HepG2 (cell line): ENCODE results near the gene HSDL2. TPM values are rescaled to one million over a fixed set of nuclear protein-coding genes. Genes with fewer than 3 reads are reported as not detected.
A peak's percentile ranks its signal among the peaks of the same experiment; 100 is the strongest.

Source experiments
- CENPBD1 ChIP-seq: sonication (generic); formaldehyde crosslinking; IDR thresholded peaks from 2 replicates; pipeline ENCODE4 v1.8.0; 2022; ENCODE audit warnings: missing genetic modification reagents, low read depth, mild to moderate bottlenecking, borderline replicate concordance
- DRAP1 ChIP-seq: IDR thresholded peaks from 2 replicates; pipeline ENCODE4 v1.6.1; 2016; ENCODE audit warnings: missing genetic modification reagents, missing compliant biosample characterization
- HNF4G ChIP-seq, 2 experiments: sonication (generic) in 1 of 2; formaldehyde crosslinking in 1 of 2; IDR thresholded peaks; 2 replicates each; pipeline versions ENCODE4 v1.4.0 to v1.6.1; 2011 to 2020; ENCODE audit warnings: borderline replicate concordance in 2 of 2, low read depth in 2 of 2, mild to moderate bottlenecking in 2 of 2, low read length in 1 of 2, missing genetic modification reagents in 1 of 2, moderate library complexity in 1 of 2
- KDM6A ChIP-seq: IDR thresholded peaks from 2 replicates; pipeline ENCODE4 v1.6.1; 2016; ENCODE audit warnings: low read depth
- MTERF4 ChIP-seq: sonication (generic); formaldehyde crosslinking; IDR thresholded peaks from 2 replicates; pipeline ENCODE4 v1.8.0; 2023; ENCODE audit warnings: mild to moderate bottlenecking, missing genetic modification reagents
- NR2F1 ChIP-seq, 2 experiments: fragments of 450-650 bp in 1 of 2; formaldehyde crosslinking in 1 of 2; IDR thresholded peaks; 2 replicates each; pipeline versions ENCODE4 v1.5.0 to v1.6.1; 2016 to 2020; ENCODE audit warnings: mild to moderate bottlenecking in 1 of 2, missing compliant biosample characterization in 1 of 2, missing genetic modification reagents in 1 of 2, moderate library complexity in 1 of 2
- PATZ1 ChIP-seq: sonication (generic); formaldehyde crosslinking; IDR thresholded peaks from 2 replicates; pipeline ENCODE4 v1.4.0; 2020; ENCODE audit warnings: missing genetic modification reagents
- PHF21A ChIP-seq: sonication (generic); formaldehyde crosslinking; IDR thresholded peaks from 2 replicates; pipeline ENCODE4 v1.5.0; 2020; ENCODE audit warnings: mild to moderate bottlenecking, missing genetic modification reagents
- SIX4 ChIP-seq: sonication (generic); formaldehyde crosslinking; IDR thresholded peaks from 2 replicates; pipeline ENCODE4 v1.4.0; 2020; ENCODE audit warnings: missing genetic modification reagents
- SKI ChIP-seq: fragments of 450-650 bp; IDR thresholded peaks from one replicate; pipeline ENCODE4 v1.6.1; 2018; ENCODE audit warnings: mild to moderate bottlenecking; ENCODE audit not compliant: partially characterized antibody
- STAG1 ChIP-seq: sonication (generic); formaldehyde crosslinking; IDR thresholded peaks from 2 replicates; pipeline ENCODE4 v1.4.0; 2020; ENCODE audit warnings: missing genetic modification reagents
- ZBTB34 ChIP-seq: sonication (generic); formaldehyde crosslinking; IDR thresholded peaks from 2 replicates; pipeline ENCODE4 v1.8.0; 2022; ENCODE audit warnings: mild to moderate bottlenecking, missing genetic modification reagents
- ZMYM4 ChIP-seq: sonication (generic); formaldehyde crosslinking; IDR thresholded peaks from 2 replicates; pipeline ENCODE4 v1.8.1; 2023; ENCODE audit warnings: mild to moderate bottlenecking, missing genetic modification reagents
- ZNF292 ChIP-seq: sonication (generic); formaldehyde crosslinking; IDR thresholded peaks from 2 replicates; pipeline ENCODE4 v1.8.1; 2022; ENCODE audit warnings: mild to moderate bottlenecking, low read depth, missing genetic modification reagents, borderline replicate concordance
- ZNF329 ChIP-seq: sonication (generic); formaldehyde crosslinking; IDR thresholded peaks from 2 replicates; pipeline ENCODE4 v1.9.0; 2021; ENCODE audit warnings: low read depth, mild to moderate bottlenecking, missing genetic modification reagents
- ZNF550 ChIP-seq: sonication (generic); formaldehyde crosslinking; IDR thresholded peaks from 2 replicates; pipeline ENCODE4 v1.4.0; 2020; ENCODE audit warnings: mild to moderate bottlenecking, missing genetic modification reagents, borderline replicate concordance
- ZNF597 ChIP-seq: sonication (generic); formaldehyde crosslinking; IDR thresholded peaks from 2 replicates; pipeline ENCODE4 v1.5.0; 2020; ENCODE audit warnings: missing genetic modification reagents
- ZNF652 ChIP-seq: IDR thresholded peaks from 2 replicates; pipeline ENCODE4 v1.6.1; 2016; ENCODE audit warnings: low read depth, borderline replicate concordance
- ZNF7 ChIP-seq: IDR thresholded peaks from 2 replicates; pipeline ENCODE4 v1.6.1; 2016; ENCODE audit warnings: missing biosample characterization, missing genetic modification reagents
- ZNF704 ChIP-seq: sonication (generic); formaldehyde crosslinking; IDR thresholded peaks from 2 replicates; pipeline ENCODE4 v1.8.1; 2023; ENCODE audit warnings: mild to moderate bottlenecking, inconsistent platforms, moderate library complexity, missing genetic modification reagents, borderline replicate concordance
- ZNF746 ChIP-seq: sonication (generic); formaldehyde crosslinking; IDR thresholded peaks from 2 replicates; pipeline ENCODE4 v1.8.0; 2022; ENCODE audit warnings: mild to moderate bottlenecking, missing genetic modification reagents
- polyA plus RNA-seq, 8 experiments: library from polyadenylated mRNA; depleted of rRNA in 3 of 8; stranded (reverse) in 7 of 8; unstranded in 1 of 8; fragments of >200 nt; fragmentation: Illumina TruSeq in 4 of 8; extraction: Trizol in 4 of 8; gene quantifications; 2 replicates each; pipeline versions ENCODE4 v1.2.1 to v1.2.3, GENCODE V29; 2011 to 2016; ENCODE audit warnings: low read depth in 4 of 8, missing spikeins in 1 of 8, mixed read lengths in 1 of 8; ENCODE audit not compliant: insufficient read depth in 1 of 8
- total RNA-seq, 5 experiments: library from RNA; depleted of rRNA; stranded (reverse); fragments of >200 nt; fragmentation: Illumina TruSeq; extraction: Trizol; gene quantifications; 2 replicates each; pipeline ENCODE4 v1.2.3, GENCODE V29; 2016; ENCODE audit warnings: low read depth in 1 of 5

The HSDL2 gene
- total and polyA plus RNA-seq, 2 of the 13 experiments (the other 11 are each of a cell fraction or from before 2014, with no cell fraction given), result 55.3 to 80.2 TPM

- TF ChIP-seq ZBTB34 (CRISPR knock-in tag) (peak; percentile 12; the same call in 1 of the 2 replicates), DRAP1 (0 out of 2 replicates have a peak, but pooled peaks have one; percentile 18), SKI (peak; percentile 64), PHF21A (CRISPR knock-in tag) (0 out of 2 replicates have a peak, but pooled peaks have one; percentile 26), ZMYM4 (peak; percentile 53), MTERF4 (CRISPR knock-in tag) (no peak), ZNF746 (CRISPR knock-in tag) (peak; percentile 91), ZNF652 (CRISPR knock-in tag) (no peak), NR2F1 (CRISPR knock-in tag; IDR thresholded peaks at IDR 0.05) (no peak), PATZ1 (CRISPR knock-in tag) (peak; percentile 92), ZNF292 (no peak), STAG1 (CRISPR knock-in tag) (peak; percentile 11; the same call in 1 of the 2 replicates), SIX4 (CRISPR knock-in tag) (no peak), HNF4G (IDR thresholded peaks at IDR 0.05; ENCODE audit: borderline replicate concordance, low read depth, low read length) (no peak), HNF4G (CRISPR knock-in tag; IDR thresholded peaks at IDR 0.05; ENCODE audit: borderline replicate concordance, low read depth) (no peak), ZNF704 (CRISPR knock-in tag) (0 out of 2 replicates have a peak, but pooled peaks have one; percentile 58), KDM6A (CRISPR knock-in tag) (no peak), ZNF550 (CRISPR knock-in tag) (0 out of 2 replicates have a peak, but pooled peaks have one; percentile 18), ZNF7 (CRISPR knock-in tag) (no peak), ZNF329 (CRISPR knock-in tag) (no peak), CENPBD1 (no peak), ZNF597 (CRISPR knock-in tag) (no peak)
These were observed 46.8 kb upstream of the HSDL2 start, which contains the start of gene PTBP3 (continued) for GRCh38 chr9:112332977-112333638.
